AG04450 (cell line): ENCODE results near the gene M1AP. TPM values are rescaled to one million over a fixed set of nuclear protein-coding genes. Genes with fewer than 3 reads are reported as not detected.

ENCODE experiments used
- CTCF ChIA-PET: fragments of 300-600, 350-600 bp; formaldehyde crosslinking; extraction: SDS; loops from one replicate; lab custom pipeline; 2022; ENCODE audit warnings: antibody characterized with exemption, inconsistent platforms; lab: Charles Lee
- POLR2A ChIA-PET: fragments of 350-600 bp; formaldehyde crosslinking; extraction: SDS; loops from one replicate; lab custom pipeline; 2021; ENCODE audit warnings: antibody characterized with exemption, inconsistent platforms; lab: Yijun Ruan, JAX
- DNase-seq: peaks from one replicate; pipeline ENCODE4 v3.0.0-alpha.2; 2011; ENCODE audit warnings: low read depth, low spot score
- H3K27ac ChIP-seq: one replicate; pipeline ENCODE4 v1.5.1; 2012; ENCODE audit warnings: low read depth, low read length, control low read depth
- H3K27me3 ChIP-seq: one replicate; pipeline ENCODE4 v1.6.0; 2012; ENCODE audit warnings: low read length; ENCODE audit not compliant: control insufficient read depth, insufficient read depth
- H3K4me3 ChIP-seq: 2 replicates; pipeline ENCODE4 v1.5.1; 2011; ENCODE audit warnings: mild to moderate bottlenecking, low read depth, low read length, control low read depth
- H3K9me3 ChIP-seq: 2 replicates; pipeline ENCODE4 v1.5.1; 2012; ENCODE audit warnings: low read length; ENCODE audit not compliant: control insufficient read depth, insufficient read depth
- polyA plus RNA-seq: library from polyadenylated mRNA; depleted of rRNA; stranded (reverse); fragments of >200 nt; gene quantifications from 2 replicates; pipeline ENCODE4 v1.2.3, GENCODE V29; 2011
- TF ChIP-seq, protein P1 (sequence below): IDR thresholded peaks from 2 replicates; pipeline ENCODE4 v1.5.1; 2011; ENCODE audit warnings: low read depth, low read length, control low read depth, inconsistent platforms

Gene M1AP
- polyA plus RNA-seq, 1 experiment = 0.07 TPM

DNA sequence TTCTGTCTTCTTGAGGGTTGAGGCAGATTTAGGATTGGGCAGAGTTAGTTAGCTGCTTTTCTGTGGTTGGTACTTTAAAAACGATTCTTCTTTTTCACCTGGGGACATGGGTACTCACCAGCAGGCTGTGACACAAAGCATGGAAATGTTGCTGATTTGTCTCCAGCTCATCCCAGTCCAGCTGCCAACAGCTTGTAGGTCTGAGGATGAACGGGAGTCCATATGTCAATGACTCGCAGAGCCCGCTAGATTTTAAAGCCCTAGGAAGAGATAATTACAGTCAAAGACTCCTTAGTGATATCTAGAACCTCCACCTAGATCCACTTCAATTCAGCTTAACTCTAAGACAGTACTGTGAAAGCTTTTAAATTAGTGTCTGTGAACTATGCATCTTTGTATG lies 72.8 kb downstream of the M1AP start:
- Histone ChIP-seq H3K27me3 (no peaks in the 10 kb centered on the region), H3K9me3 (no peaks in the 10 kb centered on the region), H3K27ac (no peak overlapping the region), H3K4me3 (no peak overlapping the region)
- ChIA-PET CTCF (interaction anchor here (1.5 to 4.1 kb wide), 2 partner anchors 11 to 240 kb away, joined by 3 to 27 read pairs; no protein-coding TSS in a partner anchor), POLR2A (interaction anchor here (1.0 to 2.0 kb wide), 3 partner anchors 11 to 21 kb away, joined by 3 to 7 read pairs (median 4); no protein-coding TSS in a partner anchor)
- TF ChIP-seq, protein P1, sequence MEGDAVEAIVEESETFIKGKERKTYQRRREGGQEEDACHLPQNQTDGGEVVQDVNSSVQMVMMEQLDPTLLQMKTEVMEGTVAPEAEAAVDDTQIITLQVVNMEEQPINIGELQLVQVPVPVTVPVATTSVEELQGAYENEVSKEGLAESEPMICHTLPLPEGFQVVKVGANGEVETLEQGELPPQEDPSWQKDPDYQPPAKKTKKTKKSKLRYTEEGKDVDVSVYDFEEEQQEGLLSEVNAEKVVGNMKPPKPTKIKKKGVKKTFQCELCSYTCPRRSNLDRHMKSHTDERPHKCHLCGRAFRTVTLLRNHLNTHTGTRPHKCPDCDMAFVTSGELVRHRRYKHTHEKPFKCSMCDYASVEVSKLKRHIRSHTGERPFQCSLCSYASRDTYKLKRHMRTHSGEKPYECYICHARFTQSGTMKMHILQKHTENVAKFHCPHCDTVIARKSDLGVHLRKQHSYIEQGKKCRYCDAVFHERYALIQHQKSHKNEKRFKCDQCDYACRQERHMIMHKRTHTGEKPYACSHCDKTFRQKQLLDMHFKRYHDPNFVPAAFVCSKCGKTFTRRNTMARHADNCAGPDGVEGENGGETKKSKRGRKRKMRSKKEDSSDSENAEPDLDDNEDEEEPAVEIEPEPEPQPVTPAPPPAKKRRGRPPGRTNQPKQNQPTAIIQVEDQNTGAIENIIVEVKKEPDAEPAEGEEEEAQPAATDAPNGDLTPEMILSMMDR = no peak
- no peak for DNase-seq

DNA sequence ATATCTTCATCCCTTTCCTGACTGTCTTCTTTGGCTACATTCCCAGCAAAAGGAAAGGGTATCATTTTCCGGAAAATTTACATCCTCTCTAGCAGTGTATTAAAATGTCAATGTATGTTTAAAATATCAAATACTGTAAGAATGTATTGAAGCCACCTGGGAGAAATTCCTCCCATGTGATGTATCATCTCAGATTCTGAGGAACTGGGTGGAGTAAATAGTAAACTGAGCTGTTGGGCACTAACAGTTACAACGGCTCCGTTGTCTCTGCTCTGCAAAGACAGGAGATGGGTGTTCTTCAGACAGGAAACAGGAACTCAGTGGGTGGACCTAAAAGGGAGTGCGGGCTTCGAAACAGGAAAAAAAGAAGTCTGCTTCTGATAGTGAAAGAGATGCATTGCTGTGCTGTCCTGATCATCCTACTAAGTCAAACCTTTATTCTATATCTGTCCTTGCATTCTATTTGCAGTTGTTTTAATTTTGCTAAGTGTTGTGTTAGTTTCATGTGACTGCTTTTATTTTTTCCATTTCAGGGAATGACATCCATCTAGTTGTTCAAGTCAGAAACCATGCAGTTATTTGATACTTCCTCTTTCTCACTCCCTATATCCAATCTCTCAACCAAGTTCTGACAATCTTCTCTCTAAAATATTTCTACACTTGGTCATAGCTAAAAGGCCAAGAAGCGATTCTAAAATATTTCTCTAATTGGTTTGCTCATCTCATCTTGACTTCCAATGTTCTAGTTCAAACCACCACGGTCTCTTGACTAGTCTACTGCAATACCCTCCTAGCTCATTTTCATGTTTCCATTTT lies 74.2 kb downstream of the M1AP start:
- Histone ChIP-seq H3K27ac (peak overlapping the region; percentile 49), H3K4me3 (peak overlapping the region; percentile 14; the same call in 1 of the 2 replicates), H3K9me3 (no peaks in the 10 kb centered on the region), H3K27me3 (no peaks in the 10 kb centered on the region)
- POLR2A ChIA-PET = interaction anchor here (0.8 to 2.0 kb wide), 3 partner anchors 10 to 68 kb away, joined by 3 to 8 read pairs (median 3); no protein-coding TSS in a partner anchor
- TF ChIP-seq, protein P1 = no peak
- peak; percentile 68 for DNase-seq
- CTCF ChIA-PET = interaction anchor here (0.7 to 4.1 kb wide), 2 partner anchors 8 to 13 kb away, joined by 5 to 27 read pairs; no protein-coding TSS in a partner anchor

DNA sequence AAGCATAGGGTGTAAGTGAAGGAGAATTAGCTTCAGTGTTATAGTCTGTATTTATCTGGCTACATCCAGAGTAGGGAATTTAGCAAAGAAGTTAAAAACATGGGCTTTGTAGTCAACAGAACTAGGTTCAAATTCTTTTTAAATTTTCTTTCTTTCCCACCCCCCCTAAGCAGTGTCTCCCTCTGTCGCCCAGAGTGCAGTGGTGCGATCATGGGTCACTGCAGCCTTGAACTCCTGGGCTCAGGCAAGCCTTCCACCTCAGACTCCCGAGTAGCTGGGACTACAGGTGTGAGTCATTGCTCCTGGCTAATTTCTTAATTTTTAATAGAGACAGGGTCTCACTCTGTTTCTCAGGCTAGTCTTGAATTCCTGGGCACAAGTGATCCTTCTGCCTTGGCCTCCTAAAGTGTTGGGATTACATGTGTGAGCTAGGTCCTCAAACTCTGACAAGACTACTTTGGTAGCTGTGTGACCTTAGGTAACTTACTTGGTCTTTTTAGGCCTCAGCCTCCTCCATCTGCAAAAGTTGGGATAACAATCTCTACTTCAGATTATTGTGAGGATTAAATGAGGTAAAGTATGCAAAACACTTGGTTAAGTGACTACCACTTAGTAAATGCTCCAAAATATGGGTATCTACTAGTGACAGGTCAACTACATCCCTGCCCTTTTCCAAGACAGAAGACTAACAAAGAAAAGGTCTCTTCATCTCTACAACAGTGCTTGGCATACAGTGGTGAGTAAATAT lies 75.8 kb downstream of the M1AP start:
- H3K27ac ChIP-seq = no peak overlapping the region
- POLR2A ChIA-PET = no interaction called here
- H3K4me3 ChIP-seq = no peak overlapping the region
- DNase-seq = no peak
- no peaks in the 10 kb centered on the region for H3K27me3 ChIP-seq
- TF ChIP-seq, protein P1 = 0 out of 2 replicates have a peak, but pooled peaks have one; percentile 11
- no peaks in the 10 kb centered on the region for H3K9me3 ChIP-seq
- CTCF ChIA-PET = no interaction called here

GRCh38 chr2:74571058-74571457 lies 77.1 kb downstream of the M1AP start:
- POLR2A ChIA-PET = no interaction called here
- no peak overlapping the region for H3K4me3 ChIP-seq
- CTCF ChIA-PET = interaction anchor here (0.7 kb wide), 2 partner anchors 84 to 303 kb away, joined by 3 to 4 read pairs; no protein-coding TSS in a partner anchor
- no peak overlapping the region for H3K27ac ChIP-seq
- H3K27me3 ChIP-seq = no peaks in the 10 kb centered on the region
- no peaks in the 10 kb centered on the region for H3K9me3 ChIP-seq
- DNase-seq = no peak
- TF ChIP-seq, protein P1 = no peak
